Stimulated activated CD4-positive, alpha-beta T cell treated with anti-CD3 and anti-CD28 coated beads, Interleukin-1b, Interleukin-23, amount 100 ng/mL, for 24 hours (primary cell): ENCODE data around the gene ULK2.
"Not testable (repeated sequence)": the region's sequence is repeated elsewhere in the genome, so short reads cannot be mapped to it uniquely, and the experiment has no call there.

Source experiments
- DNase-seq, 4 experiments: peaks; one replicate each; pipeline ENCODE4 v3.0.0-alpha.2; 2020; ENCODE audit warnings: low read depth in 4 of 4, low spot score in 1 of 4

The ULK2 gene

DNA sequence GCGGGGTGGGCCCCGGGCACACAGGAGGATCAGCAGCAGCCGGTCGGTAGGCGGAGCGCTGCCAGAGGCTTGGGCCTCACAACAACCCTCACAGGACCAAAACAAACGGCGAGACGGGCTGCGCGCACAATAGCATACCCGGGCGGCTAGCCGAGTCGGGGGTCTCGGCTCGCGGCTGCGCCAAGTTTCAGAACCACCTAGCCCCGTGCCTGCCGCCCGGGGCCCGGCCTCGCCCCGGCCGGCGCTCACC lies 732 bp downstream of the ULK2 start:
- DNase-seq: peak in 2 of 4 experiments; percentile 21 to 28

DNA sequence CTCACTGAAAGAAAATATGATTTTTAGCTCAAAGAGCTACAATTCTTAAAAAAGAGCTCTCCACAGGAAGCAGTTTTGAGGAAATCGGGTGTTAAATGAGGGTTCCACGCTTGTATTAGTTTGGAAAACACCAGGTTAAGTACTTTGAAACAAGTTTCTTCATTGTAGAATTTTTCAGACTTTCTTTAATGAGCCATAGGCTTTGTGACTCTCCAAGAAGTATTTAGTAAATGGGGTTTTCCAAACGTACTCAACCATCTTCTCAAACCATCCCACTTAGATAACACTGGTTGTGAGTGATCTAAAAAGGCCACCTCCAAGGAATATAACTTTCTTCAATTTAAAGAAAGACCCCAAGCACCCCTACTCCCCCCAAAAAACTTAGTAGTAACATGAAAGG lies 2.7 kb downstream of the ULK2 start:
- no peak for DNase-seq

DNA sequence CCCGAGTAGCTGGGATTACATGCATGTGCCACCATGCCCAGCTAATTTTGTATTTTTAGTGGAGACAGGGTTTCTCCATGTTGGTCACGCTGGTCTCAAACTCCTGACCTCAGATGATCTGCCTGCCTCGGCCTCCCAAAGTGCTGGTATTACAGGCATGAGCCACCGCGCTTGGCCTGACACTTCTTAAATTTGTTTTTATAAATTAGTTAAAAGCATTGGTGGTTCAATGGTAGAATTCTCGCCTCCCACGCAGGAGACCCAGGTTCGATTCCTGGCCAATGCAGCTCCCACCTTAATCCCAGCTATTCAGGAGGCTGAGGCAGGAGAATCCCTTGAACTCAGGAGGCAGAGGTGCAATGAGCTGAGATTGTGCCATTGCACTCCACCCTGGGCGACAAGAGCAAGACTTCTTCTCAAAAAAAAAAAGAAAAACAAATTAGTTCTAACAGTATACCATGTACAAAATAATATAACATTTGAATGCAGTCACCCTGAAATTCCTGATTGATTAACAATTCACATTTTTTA lies 7.0 kb downstream of the ULK2 start:
- not testable (repeated sequence) for DNase-seq

DNA sequence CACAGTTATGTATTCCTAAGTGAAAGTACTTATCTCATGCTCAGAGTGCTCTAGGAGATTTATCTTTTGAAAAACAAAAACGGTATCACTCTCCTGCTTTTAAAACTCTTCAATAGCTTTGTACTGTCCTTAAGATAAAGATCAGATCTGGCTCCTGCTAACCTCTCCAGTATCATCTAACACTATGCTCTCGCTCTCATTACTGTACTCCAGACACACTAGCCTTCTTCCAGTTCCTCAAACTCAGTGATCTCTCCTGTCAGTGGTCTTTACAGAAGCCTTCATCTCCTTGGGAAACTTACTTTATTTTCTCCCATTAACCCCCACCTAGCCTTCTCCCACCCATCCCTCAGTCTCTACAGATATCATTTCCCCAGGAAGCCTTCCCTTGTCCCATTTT lies 10.1 kb downstream of the ULK2 start:
- DNase-seq: no peak

DNA sequence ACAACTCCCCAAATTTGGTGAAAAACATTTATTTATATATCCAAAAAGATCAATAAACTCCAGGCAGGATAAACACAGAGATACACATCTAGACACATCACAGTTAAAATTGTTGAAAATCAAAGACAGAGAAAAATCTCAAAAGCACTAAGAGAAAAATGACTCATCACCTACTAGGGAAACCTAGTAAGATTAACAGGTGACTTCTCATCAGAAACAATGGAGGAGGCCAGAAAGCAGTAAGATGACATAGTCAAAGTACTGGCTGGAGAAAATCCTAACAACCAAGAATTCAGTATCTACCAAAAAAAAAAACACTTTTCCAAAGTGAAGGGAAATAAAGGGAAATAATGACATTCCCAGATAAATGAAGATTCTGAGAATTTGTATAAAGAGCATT lies 33.8 kb downstream of the ULK2 start:
- no peak for DNase-seq

DNA sequence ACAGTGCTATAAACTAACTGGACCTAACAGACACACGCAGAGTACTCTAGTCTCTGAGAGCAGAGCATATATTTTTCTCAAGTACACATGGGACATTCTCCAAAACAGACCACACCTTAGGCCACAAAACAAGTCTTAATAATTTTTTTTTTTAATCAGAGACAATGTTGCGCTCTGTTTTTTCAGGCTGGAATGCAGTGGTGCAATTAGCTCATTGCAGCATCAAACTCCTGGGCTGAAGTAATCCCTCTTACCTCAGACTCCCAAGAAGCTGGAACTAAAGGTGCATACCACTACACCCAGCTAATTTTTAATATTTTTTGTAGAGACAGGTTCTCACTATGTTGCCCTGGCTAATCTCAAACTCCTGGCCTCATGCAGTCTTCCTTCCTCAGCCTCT lies 37.7 kb downstream of the ULK2 start:
- DNase-seq: no peak

DNA sequence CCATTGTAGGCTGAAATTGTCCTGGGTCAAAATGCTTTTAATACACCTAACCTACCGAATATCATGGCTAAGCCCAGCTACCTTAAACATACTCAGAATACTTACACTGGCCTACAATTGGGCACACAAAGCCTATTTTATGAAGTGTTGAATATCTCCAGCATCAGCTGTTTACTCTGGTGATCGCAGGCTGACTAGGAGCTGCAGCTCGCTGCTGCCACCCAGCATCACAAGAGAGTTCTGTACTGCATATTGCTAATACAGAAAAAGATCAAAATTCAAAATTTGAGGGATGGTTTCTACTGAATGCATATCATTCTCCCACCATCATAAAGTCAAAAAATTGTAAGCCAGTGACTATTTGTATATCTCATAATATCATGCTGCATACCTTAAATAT lies 55.3 kb downstream of the ULK2 start:
- no peak for DNase-seq

DNA sequence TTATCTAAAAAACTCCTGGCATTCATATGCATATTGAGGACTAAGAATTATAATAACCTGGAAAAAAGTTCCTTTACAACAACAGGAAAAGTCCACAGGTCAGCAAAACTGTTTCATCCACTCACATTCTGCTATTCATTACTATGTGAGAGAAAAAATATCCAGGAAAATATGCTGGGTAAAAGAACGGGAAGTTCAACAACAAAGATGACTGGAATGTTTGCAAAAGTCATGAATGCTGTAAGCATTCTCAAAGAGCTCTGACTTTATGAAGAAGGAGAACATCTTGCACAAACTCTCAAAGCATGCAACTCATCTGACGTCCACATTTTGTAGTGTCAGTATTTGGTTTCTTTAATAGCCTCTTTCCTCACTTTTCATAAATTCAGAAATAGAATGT lies 62.7 kb downstream of the ULK2 start:
- no peak for DNase-seq

DNA sequence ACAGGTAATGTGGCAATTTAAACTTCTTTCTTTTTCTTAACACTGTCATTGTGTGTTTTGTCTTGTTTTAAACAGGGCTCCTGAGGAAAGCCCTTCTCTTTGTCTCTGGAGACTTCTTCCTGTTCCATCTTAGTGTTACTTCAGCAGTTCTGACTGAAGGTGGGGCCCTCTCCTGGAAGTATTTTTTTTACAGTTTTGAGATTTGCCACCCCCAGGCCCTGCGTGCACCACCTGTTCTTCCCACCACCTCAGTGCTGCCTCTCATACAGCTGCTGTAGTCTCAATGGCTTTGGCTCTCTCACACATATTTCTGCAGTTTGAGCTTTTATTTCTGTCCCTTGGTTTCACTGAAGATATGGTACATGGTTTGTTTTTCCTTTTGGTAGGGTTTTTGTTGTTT lies 67.2 kb downstream of the ULK2 start:
- DNase-seq: no peak

DNA sequence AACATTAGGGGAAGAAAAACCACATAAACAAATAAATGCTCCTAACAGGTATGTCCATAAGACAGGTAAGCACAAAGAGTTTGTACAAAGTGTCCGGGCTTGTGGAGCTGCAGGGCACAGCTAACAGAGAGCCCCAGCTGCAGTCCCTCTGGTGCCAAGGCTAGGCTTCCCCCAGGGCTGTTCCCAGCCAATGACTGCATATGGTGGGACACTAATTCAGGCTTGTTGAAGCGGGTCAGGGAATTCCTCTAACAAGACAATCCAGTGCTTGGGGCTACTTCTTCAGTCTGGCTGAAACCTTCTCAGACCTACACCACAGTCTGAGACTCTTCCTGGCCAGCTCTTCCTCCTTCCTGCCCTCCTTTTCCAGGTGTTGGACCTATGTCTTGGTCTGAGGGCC lies 67.9 kb downstream of the ULK2 start:
- no peak for DNase-seq

DNA sequence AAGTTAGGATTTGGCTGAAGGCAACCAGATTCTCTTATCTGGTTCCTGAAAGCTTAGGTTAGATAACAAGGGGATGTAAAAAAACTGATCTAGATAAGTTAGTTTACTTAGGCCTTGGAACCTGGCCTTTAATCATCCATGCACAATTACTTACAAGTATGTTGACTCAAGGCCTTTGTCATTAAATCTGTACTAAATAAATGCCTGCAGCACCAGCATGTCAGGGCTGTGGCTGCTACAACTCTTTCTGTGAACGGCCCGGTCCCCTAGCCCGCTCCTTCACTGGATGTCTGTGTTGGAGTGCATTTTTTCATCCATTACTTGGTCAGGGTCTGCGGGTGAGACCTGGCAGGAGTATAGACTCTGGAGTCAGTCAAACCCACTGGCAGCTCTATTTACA lies 71.3 kb downstream of the ULK2 start:
- no peak for DNase-seq

DNA sequence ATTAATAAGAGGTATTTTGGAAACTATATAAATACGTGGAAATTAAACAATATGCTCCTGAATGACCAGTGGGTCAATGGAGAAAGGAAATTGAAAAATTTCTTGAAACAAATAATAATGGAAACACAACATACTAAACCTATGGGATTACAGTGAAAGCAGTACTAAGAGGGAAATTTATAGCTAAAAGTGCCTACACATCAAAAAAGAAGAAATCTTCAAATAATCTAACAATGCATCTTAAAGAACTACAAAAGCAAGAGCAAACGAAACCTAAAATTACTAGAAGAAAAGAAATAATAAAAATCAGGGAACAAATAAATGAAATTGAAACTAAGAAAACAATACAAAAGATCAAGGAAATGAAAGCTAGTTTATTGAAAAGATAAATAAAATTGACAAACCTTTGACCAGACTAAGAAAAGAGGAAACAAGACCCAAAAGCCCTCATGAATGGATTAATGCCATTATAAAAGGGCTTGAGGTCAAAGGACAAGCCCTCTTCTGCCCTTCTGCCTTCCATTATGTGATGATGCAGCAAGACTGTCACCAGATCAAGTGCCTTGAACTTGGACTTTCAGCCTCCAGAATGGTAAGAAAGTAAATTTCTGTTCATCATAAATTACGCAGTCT lies 75.7 kb downstream of the ULK2 start:
- no peak for DNase-seq

DNA sequence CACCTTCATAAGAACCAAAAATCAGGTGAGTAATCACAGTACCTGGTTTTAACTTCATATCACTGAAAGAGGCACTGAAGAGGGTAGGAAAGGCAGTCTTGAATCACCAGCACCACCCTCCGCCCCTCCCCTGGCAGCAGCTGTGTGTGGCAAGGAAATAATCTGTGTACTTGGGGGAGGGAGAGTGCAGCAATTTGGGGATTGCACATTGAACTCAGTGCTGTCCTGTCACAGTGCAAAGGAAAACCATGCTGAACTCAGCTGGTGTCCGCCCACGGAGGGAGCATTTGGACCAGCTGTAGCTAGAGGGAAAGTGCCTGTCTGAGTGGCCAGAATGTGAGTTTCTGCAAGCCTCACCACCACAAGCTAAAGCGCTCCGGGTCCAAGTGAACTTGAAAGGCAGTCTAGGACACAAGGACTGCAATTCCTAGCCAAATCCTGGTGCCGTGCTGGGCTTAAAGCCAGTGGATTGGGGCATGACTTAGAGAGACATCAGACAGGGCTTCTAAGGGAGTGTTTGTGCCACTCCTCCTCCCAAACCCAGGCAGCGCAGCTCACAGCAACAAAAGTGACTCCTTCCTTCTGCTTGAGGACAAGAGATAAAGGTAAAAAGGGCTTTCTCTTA lies 79.9 kb downstream of the ULK2 start:
- DNase-seq: no peak

DNA sequence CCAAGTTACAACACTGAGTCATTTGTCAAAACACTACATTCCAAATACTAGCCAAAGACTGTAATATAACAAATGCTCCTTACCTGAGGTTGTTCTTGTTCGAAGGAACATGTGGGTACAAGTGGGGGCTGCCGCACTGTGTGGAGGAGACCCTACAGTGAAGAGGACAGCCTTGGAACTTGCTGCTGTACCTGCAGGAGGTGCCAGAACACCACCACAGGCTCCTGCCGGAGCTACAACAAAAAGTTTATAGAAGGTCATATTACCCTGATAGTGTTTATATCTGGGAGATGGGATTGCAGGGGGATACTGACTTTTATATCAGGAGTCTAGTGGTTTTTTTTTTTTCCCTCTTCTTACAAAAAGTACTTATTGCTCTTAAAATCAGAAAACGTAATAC lies 81.9 kb downstream of the ULK2 start:
- DNase-seq: no peak

DNA sequence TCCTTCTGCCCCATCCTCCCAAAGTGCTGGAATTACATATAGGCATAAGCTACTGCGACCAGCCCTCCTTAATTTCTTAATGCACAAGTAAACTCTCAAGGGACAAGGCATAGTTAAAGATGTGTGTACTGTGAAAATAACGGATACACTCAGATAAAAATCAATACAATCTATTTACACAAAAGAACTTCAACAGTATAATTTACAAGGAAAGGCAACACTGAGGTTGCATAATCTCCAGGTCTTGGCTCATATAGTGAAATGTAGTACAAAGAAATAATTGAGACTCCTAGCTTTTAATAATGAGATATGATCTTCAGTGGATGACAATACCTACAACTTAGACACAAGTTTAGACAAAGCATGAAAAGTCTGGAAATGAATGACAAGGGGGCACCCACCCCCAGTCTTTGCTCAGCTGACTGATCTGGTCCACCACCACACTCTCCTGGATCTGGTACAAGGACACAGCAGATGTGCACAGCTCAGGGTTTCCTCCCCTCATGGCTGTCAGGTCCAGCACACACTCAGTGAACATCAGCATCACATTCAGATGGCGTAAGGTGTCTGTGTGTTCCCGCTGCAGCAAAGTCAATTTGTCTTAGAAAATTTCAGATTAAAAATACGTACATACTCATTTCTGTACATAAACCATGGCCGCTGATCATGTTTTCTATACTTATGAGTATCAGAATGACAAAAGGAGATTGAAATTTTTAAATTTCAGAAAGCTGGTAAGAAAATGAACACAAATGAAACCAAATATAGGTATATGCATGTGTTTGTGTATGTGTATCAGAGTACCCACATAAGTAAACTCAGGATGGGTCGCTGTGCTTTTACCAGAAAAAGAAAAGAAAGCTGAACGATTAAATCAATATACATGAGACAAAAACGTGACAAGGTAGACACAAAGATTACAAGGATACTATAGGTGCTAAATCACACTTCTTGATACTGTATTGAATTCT lies 86.0 kb downstream of the ULK2 start:
- no peak for DNase-seq

DNA sequence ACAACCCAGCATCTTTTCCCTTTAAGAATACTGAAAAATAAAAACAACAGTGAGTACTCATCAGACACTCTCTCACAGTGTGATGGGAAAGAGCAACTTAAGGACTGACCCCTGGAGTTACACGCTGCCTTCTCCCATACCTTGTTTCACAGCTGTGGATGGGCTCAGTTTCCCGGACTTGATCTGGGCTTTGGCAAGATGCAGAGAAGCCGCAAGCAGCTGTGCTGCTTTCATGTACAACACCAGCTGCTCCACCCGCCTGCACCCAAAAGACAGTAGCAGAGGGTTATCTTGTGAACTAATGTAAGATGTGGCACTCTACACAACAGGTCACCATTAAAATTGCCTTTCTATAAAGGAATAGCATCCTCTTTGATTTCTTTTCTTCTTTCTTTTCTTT lies 86.9 kb downstream of the ULK2 start:
- no peak for DNase-seq

DNA sequence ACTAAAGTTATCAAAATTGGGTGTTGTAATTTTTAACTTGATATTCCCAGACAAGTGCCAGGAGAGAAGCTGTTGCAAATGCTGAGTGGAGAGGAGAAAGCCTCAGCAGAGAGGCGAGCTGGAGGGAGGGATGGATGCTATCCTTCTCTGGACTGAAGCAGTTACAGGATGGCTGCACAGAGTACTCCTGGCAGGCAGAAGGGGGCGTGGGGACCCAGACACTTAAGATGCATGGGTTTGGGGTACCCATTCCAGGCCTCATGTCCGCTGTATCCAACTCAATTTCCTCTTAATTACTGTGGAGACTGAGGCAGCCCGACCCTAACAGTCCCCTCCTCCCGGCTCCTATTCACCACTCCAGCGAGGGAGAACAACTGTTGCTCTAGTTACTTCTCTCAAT lies 94.2 kb downstream of the ULK2 start:
- DNase-seq: no peak

DNA sequence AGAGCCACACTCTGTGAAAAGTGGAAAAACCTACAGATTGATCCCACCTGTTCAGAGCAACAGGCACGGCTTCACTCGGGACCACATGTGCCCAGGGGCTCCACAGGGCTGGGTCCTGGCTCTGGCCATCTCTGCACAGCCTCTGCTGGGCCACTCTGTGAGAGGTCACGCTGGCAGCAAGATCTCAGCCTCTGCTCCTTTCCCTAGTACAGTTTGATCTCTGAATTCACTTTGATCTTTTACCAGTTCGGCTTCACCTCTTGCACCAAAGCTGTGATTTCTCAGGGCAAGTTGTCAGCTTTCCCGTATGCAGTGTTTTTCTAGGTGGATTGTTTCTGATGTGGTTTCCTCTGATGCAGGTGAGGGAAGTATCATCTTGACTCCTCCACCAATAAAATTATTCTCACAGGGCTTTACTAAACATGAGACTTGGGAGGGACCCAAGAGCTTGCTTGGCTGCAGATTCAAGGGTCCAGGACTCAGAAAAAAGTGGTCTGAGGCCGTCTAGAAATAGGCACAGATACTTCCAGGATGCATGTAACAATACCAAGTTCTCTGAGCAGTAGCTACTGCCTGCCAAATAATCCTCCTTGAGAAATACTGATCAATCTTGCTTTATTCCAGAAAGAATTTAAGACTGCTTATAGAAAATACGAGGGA lies 95.6 kb downstream of the ULK2 start:
- DNase-seq: no peak

DNA sequence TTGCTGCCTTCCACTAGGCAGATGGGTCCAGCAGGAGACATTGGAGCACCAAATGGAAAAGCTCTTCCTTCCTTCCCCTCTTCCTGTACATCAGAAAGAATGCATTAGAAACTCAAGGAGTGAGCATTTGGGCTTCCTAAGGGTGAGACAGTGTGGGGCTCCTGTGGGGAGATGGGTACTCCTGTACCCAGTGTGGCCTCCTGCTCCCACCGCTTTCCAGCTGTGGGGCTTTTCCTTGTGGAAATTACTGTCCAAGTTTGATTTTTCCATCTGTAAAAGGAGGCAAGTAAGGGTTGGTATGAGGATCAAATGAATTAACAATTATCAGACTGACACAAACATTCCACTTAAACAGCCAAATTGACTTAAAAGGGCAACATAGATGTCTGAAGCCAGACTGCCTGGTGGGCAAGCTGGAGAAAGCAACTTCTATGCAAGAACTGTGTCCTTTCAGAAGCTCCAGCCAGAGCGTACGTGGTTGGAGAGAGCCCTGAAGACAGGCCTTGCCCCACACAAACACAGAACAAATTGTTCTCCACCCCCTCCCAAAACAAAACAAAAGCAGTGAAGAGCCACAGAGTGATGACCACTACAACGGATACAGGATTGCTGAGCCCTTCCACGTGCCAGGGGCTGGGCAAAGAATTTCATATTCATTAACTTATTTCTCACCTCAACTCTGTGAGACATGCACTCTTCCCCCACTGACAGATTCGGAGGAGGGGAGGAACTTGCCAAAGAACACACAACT lies 96.6 kb downstream of the ULK2 start:
- no peak for DNase-seq

DNA sequence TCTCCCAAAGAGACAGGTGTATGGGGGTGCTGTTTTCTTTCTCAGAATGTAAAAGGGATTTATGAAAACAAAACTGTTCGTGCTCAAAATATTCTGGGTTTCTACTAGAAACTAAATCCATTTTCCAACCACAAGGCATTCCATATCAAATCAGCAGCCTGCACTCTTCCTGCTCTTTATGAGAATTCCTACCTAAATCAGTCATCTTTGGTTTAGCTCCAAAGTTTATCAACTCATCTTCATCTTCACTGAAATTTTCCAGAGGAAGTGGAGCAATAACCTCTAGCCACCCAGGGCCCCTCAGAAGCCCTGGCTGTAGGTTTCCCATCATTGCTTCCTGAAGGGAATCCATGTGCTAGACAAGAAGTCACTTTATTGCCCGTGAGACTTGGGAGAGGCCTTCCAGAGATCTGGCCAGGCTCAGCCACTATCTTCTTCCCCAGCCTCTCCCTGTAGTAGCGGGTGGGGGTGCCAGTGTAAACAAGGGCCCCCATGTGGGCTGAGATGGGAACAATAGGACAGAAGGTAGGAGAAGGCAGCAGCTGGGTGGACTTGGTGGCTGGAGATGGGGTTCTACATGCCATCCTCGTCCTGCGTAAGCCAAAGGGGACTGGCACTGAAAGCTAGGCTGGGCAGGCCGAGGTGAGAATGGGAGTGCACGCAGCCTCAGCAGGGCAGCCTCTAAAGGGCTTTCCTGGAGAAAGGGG lies 97.6 kb downstream of the ULK2 start:
- no peak for DNase-seq
